ENCODE results near the gene GRID1.

DNA sequence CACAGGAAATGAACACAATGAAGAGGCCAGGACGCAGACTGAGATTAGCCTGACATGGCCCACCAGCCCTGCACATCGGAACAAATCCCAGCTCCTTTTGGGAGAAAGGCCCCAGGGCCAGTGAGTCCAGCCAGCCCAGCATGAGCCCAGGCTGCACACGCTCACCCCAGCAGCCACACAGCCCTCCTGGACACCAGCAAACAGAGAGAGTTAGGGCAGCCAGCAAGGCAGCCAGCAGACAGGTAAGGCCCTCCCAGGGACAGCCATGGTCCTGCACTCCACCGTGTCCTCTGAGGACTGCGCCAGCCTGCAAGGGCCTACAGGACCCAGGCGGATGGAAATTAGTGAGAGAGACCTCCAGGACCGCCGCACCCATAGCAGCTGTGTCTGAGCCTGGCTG lies 8.1 kb upstream of the GRID1 start:
- TF ChIP-seq GATA2 (IDR thresholded peaks at IDR 0.05; ENCODE audit: low read depth, low read length), result no peak
- no peak for TF ChIP-seq GATA3 (IDR thresholded peaks at IDR 0.05; ENCODE audit: low read depth, low read length)

Data from SH-SY5Y (cell line).